Limb (tissue), 2 donors: ENCODE results near the gene ADGRL3.

Source experiments
- DNase-seq, 2 donors: peaks; one replicate each; pipeline ENCODE4 v3.0.0-alpha.2; 2016; ENCODE audit errors: extremely low spot score in 2 of 2

The ADGRL3 gene

GRCh38 chr4:61200187-61200915 lies at the start of gene ADGRL3:
ADGRL3 (plus strand) TSS chr4:61200326.
- DNase-seq = peak; percentile 83 to 91

GRCh38 chr4:61152433-61152832 lies 47.7 kb upstream of the ADGRL3 start:
- no peak for DNase-seq

GRCh38 chr4:61160478-61160877 lies 39.6 kb upstream of the ADGRL3 start:
- no peak for DNase-seq

GRCh38 chr4:61162116-61162515 lies 38.0 kb upstream of the ADGRL3 start:
- no peak for DNase-seq

GRCh38 chr4:61173799-61174198 lies 26.3 kb upstream of the ADGRL3 start:
- no peak for DNase-seq

GRCh38 chr4:61175495-61175894 lies 24.6 kb upstream of the ADGRL3 start:
- DNase-seq = no peak

- no peak for DNase-seq
Measured at GRCh38 chr4:61177367-61177766, 22.8 kb upstream of the ADGRL3 start.

GRCh38 chr4:61180405-61180804 lies 19.7 kb upstream of the ADGRL3 start:
- no peak for DNase-seq

GRCh38 chr4:61182915-61183314 lies 17.2 kb upstream of the ADGRL3 start:
- DNase-seq = no peak

GRCh38 chr4:61185288-61185687 lies 14.8 kb upstream of the ADGRL3 start:
- no peak for DNase-seq

GRCh38 chr4:61192392-61192791 lies 7.7 kb upstream of the ADGRL3 start:
- no peak for DNase-seq

GRCh38 chr4:61193863-61194262 lies 6.3 kb upstream of the ADGRL3 start:
- no peak for DNase-seq

- no peak for DNase-seq
Measured at GRCh38 chr4:61194571-61194970, 5.6 kb upstream of the ADGRL3 start.

GRCh38 chr4:61195101-61195500 lies 5.0 kb upstream of the ADGRL3 start:
- no peak for DNase-seq

GRCh38 chr4:61198686-61199085 lies 1.4 kb upstream of the ADGRL3 start:
- no peak for DNase-seq

- DNase-seq = no peak
Measured at GRCh38 chr4:61199873-61200186, 296 bp upstream of the ADGRL3 start.

GRCh38 chr4:61200916-61201526 lies 895 bp downstream of the ADGRL3 start:
- DNase-seq = peak; percentile 58 to 87

GRCh38 chr4:61201561-61201960 lies 1.4 kb downstream of the ADGRL3 start:
- DNase-seq = no peak

- DNase-seq = peak in 1 of 2 donors; percentile 73
Measured at GRCh38 chr4:61201961-61202637, 2.0 kb downstream of the ADGRL3 start.

GRCh38 chr4:61202638-61203435 lies 2.7 kb downstream of the ADGRL3 start:
- peak in 1 of 2 donors; percentile 64 for DNase-seq

GRCh38 chr4:61203436-61203790 lies 3.3 kb downstream of the ADGRL3 start:
- no peak for DNase-seq
